GM12801 (cell line): ENCODE data around the gene XXYLT1.

Experiments used
- CTCF ChIP-seq: IDR thresholded peaks from one replicate; pipeline ENCODE4 v1.5.1; 2011; ENCODE audit warnings: control low read depth; ENCODE audit not compliant: insufficient read length; ENCODE audit errors: extremely low read depth

The XXYLT1 gene

GRCh38 chr3:195097331-195098255, 173.4 kb downstream of the XXYLT1 start:
- no peak for TF ChIP-seq CTCF

GRCh38 chr3:195096484-195097330, 174.3 kb downstream of the XXYLT1 start:
- TF ChIP-seq CTCF: no peak

- no peak for TF ChIP-seq CTCF
These were observed 174.9 kb downstream of the XXYLT1 start for GRCh38 chr3:195096053-195096452.

GRCh38 chr3:195095704-195096036, 175.3 kb downstream of the XXYLT1 start:
- TF ChIP-seq CTCF: no peak

GRCh38 chr3:195095035-195095703, 175.8 kb downstream of the XXYLT1 start:
- no peak for TF ChIP-seq CTCF

GRCh38 chr3:195094191-195094921, 176.6 kb downstream of the XXYLT1 start:
- no peak for TF ChIP-seq CTCF
